Mesangial cell (primary cell): ENCODE data around the gene COL27A1. TPM values are rescaled to one million over a fixed set of nuclear protein-coding genes. Genes with fewer than 3 reads are reported as not detected.

ENCODE experiments used
- total RNA-seq: library from RNA; depleted of rRNA; stranded (reverse); fragments of >200 nt; gene quantifications from 2 replicates; pipeline ENCODE4 v1.2.3, GENCODE V29; 2015

The COL27A1 gene
- total RNA-seq = 6.7 and 6.8 TPM in 2 replicates

DNA sequence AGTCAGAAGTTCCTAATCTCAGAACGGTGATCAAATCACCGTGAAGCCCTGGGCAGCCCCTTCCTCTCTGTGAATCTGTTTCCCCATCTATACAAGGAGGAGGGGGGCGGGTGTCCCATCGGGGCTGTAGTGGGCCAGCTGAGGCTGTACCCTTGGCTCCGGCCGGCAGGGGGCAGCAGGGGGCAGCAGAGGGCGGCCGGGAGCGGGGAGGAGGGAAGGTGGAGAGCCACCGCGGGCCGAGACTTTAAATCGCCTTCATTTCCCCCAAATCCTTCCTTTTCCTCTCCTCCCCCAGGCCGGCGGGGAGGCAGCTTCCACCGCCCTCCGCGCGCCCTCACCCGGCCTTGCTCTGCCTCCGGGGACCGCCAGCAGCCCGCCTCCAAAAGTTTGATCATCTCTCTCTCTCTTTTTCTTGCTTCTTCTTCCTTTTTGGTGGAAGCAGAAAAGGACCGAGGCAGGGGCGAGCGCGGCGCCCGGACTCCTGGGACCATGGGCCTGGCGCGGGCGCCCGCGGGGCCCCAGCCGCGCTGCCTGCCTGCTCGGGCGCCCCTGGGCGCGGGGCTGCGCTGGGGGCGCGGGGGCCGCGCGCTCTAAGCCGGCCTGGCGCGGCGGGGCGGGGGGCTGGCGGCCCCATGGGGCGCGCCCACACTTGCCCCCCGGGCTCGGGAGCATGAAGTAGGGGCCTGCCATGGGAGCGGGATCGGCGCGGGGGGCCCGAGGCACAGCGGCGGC, at the start of gene COL27A1:
Gene COL27A1 (plus strand): TSS at position 275 of the 732 bp plus-strand sequence. CDS start 414 bp downstream, at position 689.

DNA sequence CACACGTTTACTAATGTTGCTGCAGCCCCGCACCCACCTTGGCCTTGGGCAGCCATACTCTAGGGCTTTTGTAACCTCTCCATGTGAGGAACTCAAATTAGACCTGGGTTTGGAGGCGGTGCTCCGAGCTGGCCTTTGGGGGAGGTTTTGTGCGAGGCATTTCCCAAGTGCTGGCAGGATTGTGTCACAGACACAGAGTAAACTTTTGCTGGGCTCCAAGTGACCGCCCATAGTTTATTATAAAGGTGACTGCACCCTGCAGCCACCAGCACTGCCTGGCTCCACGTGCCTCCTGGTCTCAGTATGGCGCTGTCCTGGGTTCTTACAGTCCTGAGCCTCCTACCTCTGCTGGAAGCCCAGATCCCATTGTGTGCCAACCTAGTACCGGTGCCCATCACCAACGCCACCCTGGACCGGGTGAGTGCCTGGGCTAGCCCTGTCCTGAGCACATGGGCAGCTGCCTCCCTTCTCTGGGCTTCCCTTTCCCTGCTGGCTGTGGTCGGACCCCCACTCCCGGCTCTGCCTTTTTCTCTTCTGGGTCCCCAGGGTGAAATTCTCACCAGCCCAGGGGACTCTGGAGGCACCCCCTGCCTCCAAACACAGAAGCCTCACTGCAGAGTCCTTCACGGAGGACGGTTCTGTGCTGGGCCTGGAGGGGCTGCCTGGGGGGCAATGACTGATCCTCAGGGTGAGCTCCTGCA, 167.6 kb downstream of the COL27A1 start, which contains the start of gene ORM1:
Gene ORM1 (plus strand): TSS at position 268 of the 701 bp plus-strand sequence. CDS start 36 bp downstream, at position 304.

DNA sequence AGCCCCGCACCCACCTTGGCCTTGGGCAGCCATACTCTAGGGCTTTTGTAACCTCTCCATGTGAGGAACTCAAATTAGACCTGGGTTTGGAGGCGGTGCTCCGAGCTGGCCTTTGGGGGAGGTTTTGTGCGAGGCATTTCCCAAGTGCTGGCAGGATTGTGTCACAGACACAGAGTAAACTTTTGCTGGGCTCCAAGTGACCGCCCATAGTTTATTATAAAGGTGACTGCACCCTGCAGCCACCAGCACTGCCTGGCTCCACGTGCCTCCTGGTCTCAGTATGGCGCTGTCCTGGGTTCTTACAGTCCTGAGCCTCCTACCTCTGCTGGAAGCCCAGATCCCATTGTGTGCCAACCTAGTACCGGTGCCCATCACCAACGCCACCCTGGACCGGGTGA, 174.3 kb downstream of the COL27A1 start, which contains the start of gene ORM2:
Gene ORM2 (plus strand): TSS at position 245 of the 398 bp plus-strand sequence. CDS start 36 bp downstream, at position 281.

Other genes with a start within 250 kb of the COL27A1 start
- not detected in 2 replicates for gene AMBP, start 77.2 kb upstream of the COL27A1 start, total RNA-seq
- 8.3 and 67.3 TPM in 2 replicates for gene KIF12, start 56.2 kb upstream of the COL27A1 start, total RNA-seq
- gene ORM1, start 167.6 kb downstream of the COL27A1 start, total RNA-seq = not detected in 2 replicates
- gene ORM2, start 174.3 kb downstream of the COL27A1 start, total RNA-seq = not detected in 2 replicates
- 16.9 and 27.3 TPM in 2 replicates for gene AKNA, start 232.4 kb downstream of the COL27A1 start, total RNA-seq